Nephron progenitor cell (in vitro differentiated cells): ENCODE data around the gene GALNT10.
"Not testable (repeated sequence)": the region's sequence is repeated elsewhere in the genome, so short reads cannot be mapped to it uniquely, and the experiment has no call there.

Source experiments
- DNase-seq: peaks from one replicate; pipeline ENCODE4 v3.0.0; 2021
- H3K27ac Mint-ChIP-seq: 2 replicates; pipeline ENCODE4 v1.8.0; 2021; ENCODE audit warnings: mild to moderate bottlenecking, moderate library complexity, mixed read lengths
- H3K27me3 Mint-ChIP-seq: 2 replicates; pipeline ENCODE4 v1.8.0; 2021; ENCODE audit warnings: mild to moderate bottlenecking, low read depth, mixed read lengths; ENCODE audit not compliant: poor library complexity
- H3K36me3 Mint-ChIP-seq: 2 replicates; pipeline ENCODE4 v1.8.0; 2021; ENCODE audit warnings: low read depth, mixed read lengths
- H3K4me1 Mint-ChIP-seq: 2 replicates; pipeline ENCODE4 v1.8.0; 2021; ENCODE audit warnings: mixed read lengths
- H3K4me3 Mint-ChIP-seq: 2 replicates; pipeline ENCODE4 v1.8.0; 2021; ENCODE audit warnings: mild to moderate bottlenecking, moderate library complexity, mixed read lengths
- H3K9me3 Mint-ChIP-seq: 2 replicates; pipeline ENCODE4 v1.8.0; 2021; ENCODE audit warnings: mild to moderate bottlenecking, moderate library complexity, mixed read lengths
- CTCF ChIP-seq: fragments of 200-600 bp; sonication (generic); IDR thresholded peaks from 2 replicates; pipeline ENCODE4 v1.5.0; 2021; ENCODE audit warnings: antibody characterized with exemption

The GALNT10 gene

GRCh38 chr5:154190595-154191304 is at the start of gene GALNT10:
Gene GALNT10, plus strand, starts transcription at chr5:154190733. Its CDS starts 134 bp downstream, at chr5:154190867.
- no peaks in the 10 kb centered on the region for H3K9me3 Mint-ChIP-seq
- peak within 1 kb of the TSS; percentile 95 for H3K4me3 Mint-ChIP-seq
- H3K36me3 Mint-ChIP-seq: no peaks in the 10 kb centered on the region
- H3K27me3 Mint-ChIP-seq: peaks cover 41% of the 10 kb centered on the region
- TF ChIP-seq CTCF: no peak
- peak; percentile 75 for DNase-seq
- peaks cover 66% of the 10 kb centered on the region for H3K4me1 Mint-ChIP-seq
- H3K27ac Mint-ChIP-seq: peak within 1 kb of the TSS; percentile 9

- Mint-ChIP-seq H3K36me3 (no peaks in the 10 kb centered on the region), H3K9me3 (no peaks in the 10 kb centered on the region), H3K4me1 (peaks cover 74% of the 10 kb centered on the region), H3K27ac (peak overlapping the region; percentile 92), H3K4me3 (peak overlapping the region; percentile 9), H3K27me3 (peaks cover 47% of the 10 kb centered on the region)
- TF ChIP-seq CTCF: no peak
- DNase-seq: peak; percentile 56
These were observed 48.8 kb upstream of the GALNT10 start for GRCh38 chr5:154141745-154142221.

- Mint-ChIP-seq H3K4me1 (peaks cover 79% of the 10 kb centered on the region), H3K9me3 (no peaks in the 10 kb centered on the region), H3K4me3 (no peak overlapping the region), H3K36me3 (no peaks in the 10 kb centered on the region), H3K27ac (no peak overlapping the region), H3K27me3 (peaks cover 54% of the 10 kb centered on the region)
- no peak for TF ChIP-seq CTCF
- DNase-seq: no peak
These were observed 47.3 kb upstream of the GALNT10 start for GRCh38 chr5:154143211-154143641.

- TF ChIP-seq CTCF: no peak
- H3K36me3 Mint-ChIP-seq: no peaks in the 10 kb centered on the region
- H3K27me3 Mint-ChIP-seq: peaks cover 48% of the 10 kb centered on the region
- H3K4me3 Mint-ChIP-seq: peak overlapping the region; percentile 21
- DNase-seq: no peak
- H3K9me3 Mint-ChIP-seq: no peaks in the 10 kb centered on the region
- no peak overlapping the region for H3K27ac Mint-ChIP-seq
- peaks cover 69% of the 10 kb centered on the region for H3K4me1 Mint-ChIP-seq
These were observed 45.3 kb upstream of the GALNT10 start for GRCh38 chr5:154145268-154145667.

GRCh38 chr5:154146409-154146808 is 44.1 kb upstream of the GALNT10 start:
- TF ChIP-seq CTCF: no peak
- no peaks in the 10 kb centered on the region for H3K36me3 Mint-ChIP-seq
- no peak overlapping the region for H3K27ac Mint-ChIP-seq
- H3K27me3 Mint-ChIP-seq: peaks cover 40% of the 10 kb centered on the region
- DNase-seq: no peak
- no peaks in the 10 kb centered on the region for H3K9me3 Mint-ChIP-seq
- H3K4me1 Mint-ChIP-seq: peaks cover 66% of the 10 kb centered on the region
- H3K4me3 Mint-ChIP-seq: no peak overlapping the region

GRCh38 chr5:154147666-154148065 is 42.9 kb upstream of the GALNT10 start:
- Mint-ChIP-seq H3K27me3 (peaks cover 50% of the 10 kb centered on the region), H3K4me3 (no peak overlapping the region), H3K36me3 (peaks cover 10% of the 10 kb centered on the region), H3K4me1 (peaks cover 53% of the 10 kb centered on the region), H3K27ac (no peak overlapping the region), H3K9me3 (peaks cover 8% of the 10 kb centered on the region)
- TF ChIP-seq CTCF: no peak
- no peak for DNase-seq

GRCh38 chr5:154150471-154150870 is 40.1 kb upstream of the GALNT10 start:
- H3K4me3 Mint-ChIP-seq, DNase-seq, H3K27ac Mint-ChIP-seq: not testable (repeated sequence)
- peaks cover 47% of the 10 kb centered on the region for H3K27me3 Mint-ChIP-seq
- peaks cover 20% of the 10 kb centered on the region for H3K36me3 Mint-ChIP-seq
- H3K9me3 Mint-ChIP-seq: peaks cover 14% of the 10 kb centered on the region
- H3K4me1 Mint-ChIP-seq: peaks cover 27% of the 10 kb centered on the region
